Measurements from ENCODE around the gene ARHGAP32.
"Not testable (repeated sequence)": the region's sequence is repeated elsewhere in the genome, so short reads cannot be mapped to it uniquely, and the experiment has no call there.

The ARHGAP32 gene

DNA sequence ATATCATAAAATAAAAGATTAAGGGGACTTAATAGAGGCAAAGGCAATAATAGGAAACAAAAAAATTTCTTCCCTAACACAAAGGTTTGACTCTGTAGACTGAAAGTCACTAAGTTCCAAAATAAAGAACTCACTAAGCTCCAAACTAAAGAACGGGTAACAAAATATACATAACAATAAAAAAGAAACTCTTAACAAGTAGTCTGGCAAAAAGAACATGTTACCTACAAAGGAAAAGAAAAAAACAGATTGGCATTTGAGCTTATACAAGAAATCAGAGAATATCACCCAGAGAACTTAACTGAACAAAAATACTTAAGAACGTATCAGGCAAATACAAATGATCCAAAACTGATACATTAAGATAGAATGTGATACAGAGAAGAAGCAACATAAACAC, 7.5 kb downstream of the ARHGAP32 start:
- Histone ChIP-seq H3K4me2 (no peak overlapping the region), H3K36me3 (no peaks in the 10 kb centered on the region; a peak in 2 of 22 replicates), H3K27me3 (no peaks in the 10 kb centered on the region), H3K4me3 (no peak overlapping the region), H3K9me3 (replicated peaks in 1 of 11) (peaks cover 7 to 25% (median 12%) of the 10 kb centered on the region in 11 experiments; a peak in 21 of 22 replicates), H3K9ac (no peak overlapping the region), H3K27ac (no peak overlapping the region), H3K4me1 (peaks cover 0 to 2% (median under 1%) of the 10 kb centered on the region in 10 experiments; a peak in 11 of 20 replicates), H4K20me1 (no peaks in the 10 kb centered on the region)
- TF ChIP-seq Cebpa-rat (IDR thresholded peaks at IDR 0.05): no peak

DNA sequence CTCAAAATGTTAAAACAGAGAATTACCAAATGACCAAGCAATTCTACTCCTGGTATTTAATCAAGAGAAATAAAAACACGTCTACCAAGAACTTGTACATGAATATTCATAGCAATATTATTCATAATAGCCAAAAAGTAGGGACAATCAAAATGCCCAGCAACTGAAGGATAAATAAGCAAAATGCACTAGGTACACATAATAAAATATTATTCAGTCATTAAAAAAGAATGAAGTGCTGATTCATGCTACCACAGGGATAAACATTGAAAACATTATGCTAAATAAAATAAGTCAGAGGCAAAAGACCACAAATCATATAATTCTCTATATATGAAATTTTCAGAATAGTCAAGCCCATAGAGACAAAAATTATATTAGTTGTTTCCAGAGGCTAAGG, 24.8 kb downstream of the ARHGAP32 start:
- H4K20me1 ChIP-seq: no peaks in the 10 kb centered on the region
- no peaks in the 10 kb centered on the region for H3K4me1 ChIP-seq
- no peak for TF ChIP-seq Cebpa-rat (IDR thresholded peaks at IDR 0.05)
- peaks cover 9 to 59% (median 38%) of the 10 kb centered on the region in 11 experiments; a peak in 21 of 22 replicates for H3K9me3 ChIP-seq (replicated peaks in 1 of 11)
- no peak overlapping the region for H3K27ac ChIP-seq
- H3K9ac ChIP-seq: no peak overlapping the region
- no peak overlapping the region for H3K4me2 ChIP-seq
- no peak overlapping the region for H3K4me3 ChIP-seq
- H3K36me3 ChIP-seq: peaks cover 0 to 19% (median 1%) of the 10 kb centered on the region in 11 experiments; a peak in 6 of 22 replicates
- H3K27me3 ChIP-seq: no peaks in the 10 kb centered on the region

DNA sequence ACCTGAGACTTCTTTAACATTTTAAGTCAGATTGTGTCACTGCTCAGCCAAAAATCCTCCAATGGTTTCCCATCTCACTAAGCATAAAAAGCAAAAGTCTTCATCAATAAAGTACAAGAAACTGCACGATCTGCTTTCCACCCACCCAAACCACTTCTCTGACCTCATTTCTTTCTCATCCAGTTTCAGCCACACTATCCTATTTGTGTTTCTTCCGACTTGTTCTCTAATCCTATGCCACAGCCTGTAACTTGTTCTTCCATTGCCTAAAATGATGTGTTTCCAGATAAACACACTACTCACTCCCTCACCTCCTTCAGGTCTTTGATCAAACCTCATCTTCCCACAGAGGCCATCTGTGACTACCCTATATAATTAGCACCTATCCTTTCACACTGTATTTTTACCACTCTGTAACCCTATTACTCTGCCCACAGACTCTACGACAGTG, 28.4 kb downstream of the ARHGAP32 start:
- H3K9me3 ChIP-seq (replicated peaks in 1 of 11): peaks cover 8 to 46% (median 25%) of the 10 kb centered on the region in 11 experiments; a peak in 18 of 22 replicates
- H3K27ac ChIP-seq: no peak overlapping the region
- TF ChIP-seq Cebpa-rat (IDR thresholded peaks at IDR 0.05): no peak
- no peaks in the 10 kb centered on the region for H4K20me1 ChIP-seq
- H3K4me1 ChIP-seq: no peaks in the 10 kb centered on the region
- no peaks in the 10 kb centered on the region for H3K27me3 ChIP-seq
- no peak overlapping the region for H3K4me2 ChIP-seq
- peaks cover 0 to 21% (median 3%) of the 10 kb centered on the region in 11 experiments; a peak in 7 of 22 replicates for H3K36me3 ChIP-seq
- H3K4me3 ChIP-seq: no peak overlapping the region
- no peak overlapping the region for H3K9ac ChIP-seq

DNA sequence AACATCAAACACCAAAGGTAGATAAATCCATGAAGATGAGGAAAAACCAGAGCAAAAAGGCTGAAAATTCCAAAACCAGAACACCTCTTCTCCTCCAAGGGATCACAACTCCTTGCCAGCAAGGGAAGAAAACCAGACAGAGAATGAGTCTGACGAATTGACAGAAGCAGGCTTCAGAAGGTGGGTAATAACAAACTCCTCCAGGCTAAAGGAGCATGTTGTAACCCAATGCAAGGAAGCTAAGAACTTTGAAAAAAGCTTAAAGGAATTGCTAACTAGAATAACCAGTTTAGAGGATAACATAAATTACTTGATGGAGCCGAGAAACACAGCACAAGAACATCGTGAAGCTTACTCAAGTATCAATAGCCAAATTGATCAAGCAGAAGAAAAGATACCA, 35.0 kb downstream of the ARHGAP32 start:
- not testable (repeated sequence) for H3K4me2 ChIP-seq, H4K20me1 ChIP-seq, H3K27ac ChIP-seq, H3K27me3 ChIP-seq, H3K4me3 ChIP-seq, H3K4me1 ChIP-seq, H3K9ac ChIP-seq
- peaks cover 53 to 80% (median 65%) of the 10 kb centered on the region in 11 experiments for H3K9me3 ChIP-seq (replicated peaks in 1 of 11)
- peaks cover 0 to 19% (median 9%) of the 10 kb centered on the region in 11 experiments; a peak in 10 of 22 replicates for H3K36me3 ChIP-seq

DNA sequence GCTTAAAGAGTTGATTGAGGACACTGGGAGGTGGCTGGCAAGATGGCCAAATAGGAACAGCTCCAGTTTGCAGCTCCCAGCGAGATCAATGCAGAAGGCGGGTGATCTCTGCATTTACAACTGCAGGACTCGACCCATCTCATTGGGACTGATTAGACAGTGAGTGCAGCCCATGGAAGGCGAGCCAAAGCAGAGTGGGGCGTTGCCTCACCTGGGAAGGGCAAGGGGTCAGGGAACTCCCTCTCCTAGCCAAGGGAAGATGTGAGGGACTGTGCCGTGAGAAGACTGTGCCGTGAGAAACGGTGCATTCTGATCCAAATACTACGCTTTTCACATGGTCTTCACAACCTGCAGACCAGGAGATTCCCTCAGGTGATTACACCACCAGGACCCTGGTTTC, 36.4 kb downstream of the ARHGAP32 start:
- peaks cover 62 to 90% (median 75%) of the 10 kb centered on the region in 11 experiments for H3K9me3 ChIP-seq (replicated peaks in 1 of 11)
- H4K20me1 ChIP-seq: no peaks in the 10 kb centered on the region
- no peak overlapping the region for H3K9ac ChIP-seq
- H3K27ac ChIP-seq: no peak overlapping the region
- H3K4me2 ChIP-seq: no peak overlapping the region
- no peak overlapping the region for H3K4me3 ChIP-seq
- no peaks in the 10 kb centered on the region for H3K4me1 ChIP-seq
- H3K27me3 ChIP-seq: no peaks in the 10 kb centered on the region
- no peak for TF ChIP-seq Cebpa-rat (IDR thresholded peaks at IDR 0.05)
- H3K36me3 ChIP-seq: peaks cover 0 to 17% (median 9%) of the 10 kb centered on the region in 11 experiments; a peak in 10 of 22 replicates

DNA sequence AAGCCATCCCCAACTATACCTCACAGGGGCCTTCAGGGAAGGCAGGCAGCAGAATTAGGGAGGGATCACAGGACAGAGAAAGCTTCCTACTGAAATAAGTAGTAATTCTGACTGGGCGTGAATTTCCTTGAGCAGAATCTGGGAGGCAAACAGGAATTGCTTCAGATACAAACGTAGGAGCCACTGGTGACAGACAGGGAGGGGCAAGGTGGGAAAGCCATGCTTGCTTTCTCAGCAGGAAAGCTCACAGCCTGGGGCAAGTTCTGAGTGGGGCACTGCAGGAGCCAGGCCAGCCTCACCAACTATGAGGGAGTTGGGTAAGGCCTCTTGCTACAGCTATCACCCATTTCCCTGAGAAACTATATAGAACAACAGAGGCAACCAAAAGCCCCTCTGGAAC, 43.6 kb downstream of the ARHGAP32 start:
- H3K27me3 ChIP-seq: no peaks in the 10 kb centered on the region
- H3K36me3 ChIP-seq: peaks cover 0 to 11% (median 0%) of the 10 kb centered on the region in 11 experiments; a peak in 5 of 22 replicates
- no peak for TF ChIP-seq Cebpa-rat (IDR thresholded peaks at IDR 0.05)
- peaks cover 0 to 1% (median 0%) of the 10 kb centered on the region in 10 experiments; a peak in 1 of 20 replicates for H3K4me1 ChIP-seq
- peaks cover 43 to 61% (median 56%) of the 10 kb centered on the region in 11 experiments for H3K9me3 ChIP-seq (replicated peaks in 1 of 11)
- no peak overlapping the region for H3K27ac ChIP-seq
- H4K20me1 ChIP-seq: 0 out of 22 replicates have a peak, but pooled peaks cover 0 to 7% (median 0%) of the 10 kb centered on the region in 11 experiments
- no peak overlapping the region for H3K9ac ChIP-seq
- no peak overlapping the region for H3K4me3 ChIP-seq
- H3K4me2 ChIP-seq: no peak overlapping the region

DNA sequence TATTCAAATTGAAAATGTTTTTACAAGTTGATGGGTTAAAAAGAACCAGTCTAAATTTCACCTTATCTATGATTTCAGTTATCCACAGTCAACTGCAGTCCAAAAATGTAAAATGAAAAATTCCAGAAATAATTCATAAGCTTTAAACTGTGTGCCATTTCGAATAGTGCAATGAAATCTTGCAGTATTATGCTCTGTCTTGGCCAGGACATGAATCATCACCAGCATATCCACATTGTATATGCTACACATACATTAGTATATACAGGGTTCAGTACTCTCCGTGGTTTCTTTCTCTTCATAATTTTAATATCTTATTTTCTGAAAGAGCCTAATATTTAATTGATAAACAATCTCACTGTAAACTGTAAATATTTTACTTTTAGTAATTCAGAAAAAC, 45.9 kb downstream of the ARHGAP32 start:
- no peak for TF ChIP-seq Cebpa-rat (IDR thresholded peaks at IDR 0.05)
- H3K27ac ChIP-seq: no peak overlapping the region

DNA sequence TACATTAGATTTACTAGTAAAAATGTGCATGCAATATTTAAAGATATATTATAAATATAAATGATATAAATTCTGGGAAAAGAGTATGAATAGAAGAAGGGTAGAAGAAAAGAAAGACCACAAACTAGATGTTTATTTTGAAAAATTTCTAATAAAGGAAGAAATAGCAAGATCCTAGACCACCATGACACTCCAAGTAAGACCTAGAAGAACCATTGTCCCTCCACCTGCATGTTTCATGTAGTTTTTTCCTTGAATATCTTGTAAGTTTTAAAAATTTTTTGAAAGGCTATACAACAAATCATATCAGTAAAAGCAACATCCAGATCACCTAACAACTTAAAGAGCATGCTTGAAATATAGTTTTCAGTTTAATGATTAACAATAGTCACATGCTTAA, 46.8 kb downstream of the ARHGAP32 start:
- H4K20me1 ChIP-seq: 0 out of 22 replicates have a peak, but pooled peaks cover 0 to 7% (median 0%) of the 10 kb centered on the region in 11 experiments
- H3K4me1 ChIP-seq: peaks cover 0 to 7% (median 0%) of the 10 kb centered on the region in 10 experiments; a peak in 1 of 20 replicates
- TF ChIP-seq Cebpa-rat (IDR thresholded peaks at IDR 0.05): no peak
- H3K36me3 ChIP-seq: peaks cover 0 to 10% (median 0%) of the 10 kb centered on the region in 11 experiments; a peak in 3 of 22 replicates
- no peaks in the 10 kb centered on the region for H3K27me3 ChIP-seq
- H3K9me3 ChIP-seq (replicated peaks in 1 of 11): peaks cover 16 to 29% (median 24%) of the 10 kb centered on the region in 11 experiments
- no peak overlapping the region for H3K9ac ChIP-seq
- H3K4me3 ChIP-seq: no peak overlapping the region
- H3K4me2 ChIP-seq: no peak overlapping the region
- H3K27ac ChIP-seq: no peak overlapping the region

More for the DNA sequence above, 45.9 kb downstream of the ARHGAP32 start:
- Histone ChIP-seq H3K4me2 (no peak overlapping the region), H3K27me3 (no peaks in the 10 kb centered on the region), H3K4me1 (peaks cover 0 to 7% (median 0%) of the 10 kb centered on the region in 10 experiments; a peak in 1 of 20 replicates), H3K36me3 (peaks cover 0 to 11% (median 0%) of the 10 kb centered on the region in 11 experiments; a peak in 3 of 22 replicates), H4K20me1 (0 out of 22 replicates have a peak, but pooled peaks cover 0 to 7% (median 0%) of the 10 kb centered on the region in 11 experiments), H3K9me3 (replicated peaks in 1 of 11) (peaks cover 25 to 38% (median 33%) of the 10 kb centered on the region in 11 experiments), H3K4me3 (no peak overlapping the region), H3K9ac (no peak overlapping the region)

DNA sequence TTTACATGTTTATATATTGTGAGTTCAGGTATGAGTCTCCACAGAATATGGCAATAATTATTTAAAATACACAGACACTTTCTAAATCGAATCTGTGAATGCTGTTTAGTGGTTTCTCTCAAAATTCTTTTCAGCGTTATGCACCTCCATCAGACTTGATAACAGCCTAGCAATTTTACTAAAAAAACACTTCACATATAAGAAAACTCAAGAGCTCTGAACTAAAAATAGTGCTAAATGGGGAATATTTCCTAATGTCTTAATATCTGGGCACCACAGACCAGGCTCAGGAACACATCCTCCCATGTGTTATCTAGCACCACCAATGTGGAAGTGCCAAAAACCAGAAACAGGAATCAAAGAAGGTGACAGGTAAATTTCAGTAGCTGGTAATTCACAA, 47.9 kb downstream of the ARHGAP32 start:
- Histone ChIP-seq H3K4me2 (no peak overlapping the region), H4K20me1 (0 out of 22 replicates have a peak, but pooled peaks cover 0 to 7% (median 0%) of the 10 kb centered on the region in 11 experiments), H3K36me3 (peaks cover 0 to 7% (median 0%) of the 10 kb centered on the region in 11 experiments; a peak in 3 of 22 replicates), H3K9ac (no peak overlapping the region), H3K27ac (no peak overlapping the region), H3K4me1 (peaks cover 0 to 7% (median 0%) of the 10 kb centered on the region in 10 experiments; a peak in 1 of 20 replicates), H3K27me3 (no peaks in the 10 kb centered on the region), H3K4me3 (no peak overlapping the region), H3K9me3 (replicated peaks in 1 of 11) (peaks cover 11 to 28% (median 18%) of the 10 kb centered on the region in 11 experiments)
- no peak for TF ChIP-seq Cebpa-rat (IDR thresholded peaks at IDR 0.05)
